ENCODE data around the gene MED13L.

DNA sequence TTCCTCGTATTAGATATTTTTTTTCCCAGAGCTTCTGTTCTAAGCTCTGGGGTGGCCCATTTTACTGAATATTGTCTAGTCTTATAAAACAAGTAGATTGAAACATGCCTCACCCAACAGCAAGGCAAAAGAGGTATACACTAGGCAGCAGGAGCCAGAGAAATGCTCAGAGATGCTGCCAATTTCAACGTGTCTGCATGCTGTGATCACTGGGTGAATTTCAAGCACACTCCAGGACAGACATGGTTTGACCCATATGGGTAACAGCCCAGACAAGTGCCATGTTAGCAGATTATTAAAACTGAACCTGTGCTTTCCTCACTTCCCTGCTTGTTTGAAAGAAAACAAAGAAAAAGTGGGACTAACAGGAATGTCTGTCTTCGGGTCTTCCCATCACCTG lies 321.3 kb downstream of the MED13L start:
- TF ChIP-seq, protein P1, sequence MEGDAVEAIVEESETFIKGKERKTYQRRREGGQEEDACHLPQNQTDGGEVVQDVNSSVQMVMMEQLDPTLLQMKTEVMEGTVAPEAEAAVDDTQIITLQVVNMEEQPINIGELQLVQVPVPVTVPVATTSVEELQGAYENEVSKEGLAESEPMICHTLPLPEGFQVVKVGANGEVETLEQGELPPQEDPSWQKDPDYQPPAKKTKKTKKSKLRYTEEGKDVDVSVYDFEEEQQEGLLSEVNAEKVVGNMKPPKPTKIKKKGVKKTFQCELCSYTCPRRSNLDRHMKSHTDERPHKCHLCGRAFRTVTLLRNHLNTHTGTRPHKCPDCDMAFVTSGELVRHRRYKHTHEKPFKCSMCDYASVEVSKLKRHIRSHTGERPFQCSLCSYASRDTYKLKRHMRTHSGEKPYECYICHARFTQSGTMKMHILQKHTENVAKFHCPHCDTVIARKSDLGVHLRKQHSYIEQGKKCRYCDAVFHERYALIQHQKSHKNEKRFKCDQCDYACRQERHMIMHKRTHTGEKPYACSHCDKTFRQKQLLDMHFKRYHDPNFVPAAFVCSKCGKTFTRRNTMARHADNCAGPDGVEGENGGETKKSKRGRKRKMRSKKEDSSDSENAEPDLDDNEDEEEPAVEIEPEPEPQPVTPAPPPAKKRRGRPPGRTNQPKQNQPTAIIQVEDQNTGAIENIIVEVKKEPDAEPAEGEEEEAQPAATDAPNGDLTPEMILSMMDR (IDR thresholded peaks at IDR 0.05), result no peak
- TF ChIP-seq ZFX (IDR thresholded peaks at IDR 0.05; ENCODE audit: borderline replicate concordance), result no peak

Measured in 22Rv1 (cell line).